ENCODE data around the gene CRB2.

DNA sequence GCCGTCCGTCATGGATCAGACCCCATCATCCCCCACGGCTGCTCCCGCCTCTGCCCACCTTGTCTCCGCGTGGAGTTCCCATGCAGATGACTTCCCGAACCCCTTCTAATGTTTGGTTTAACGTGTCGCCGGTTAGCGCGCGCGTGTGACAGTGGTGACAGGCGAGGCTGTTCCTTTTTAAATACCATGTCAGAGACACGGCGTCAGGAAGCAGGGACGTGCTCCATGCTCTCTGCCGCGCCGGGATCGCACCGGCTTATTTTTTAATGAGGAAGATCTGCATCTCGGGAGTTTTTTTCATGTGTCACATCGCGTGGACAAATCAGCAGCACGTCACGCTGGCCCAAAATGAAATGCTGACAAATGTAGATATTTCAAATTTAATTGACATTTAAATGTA, 35.9 kb downstream of the CRB2 start:
- TF ChIP-seq ZNF565 (CRISPR knock-in tag; conservative IDR thresholded peaks at IDR 0.05; ENCODE audit: low read depth) (no peak), TOX (CRISPR knock-in tag; IDR thresholded peaks at IDR 0.05; ENCODE audit: borderline replicate concordance) (no peak)
- TF ChIP-seq, protein P1, sequence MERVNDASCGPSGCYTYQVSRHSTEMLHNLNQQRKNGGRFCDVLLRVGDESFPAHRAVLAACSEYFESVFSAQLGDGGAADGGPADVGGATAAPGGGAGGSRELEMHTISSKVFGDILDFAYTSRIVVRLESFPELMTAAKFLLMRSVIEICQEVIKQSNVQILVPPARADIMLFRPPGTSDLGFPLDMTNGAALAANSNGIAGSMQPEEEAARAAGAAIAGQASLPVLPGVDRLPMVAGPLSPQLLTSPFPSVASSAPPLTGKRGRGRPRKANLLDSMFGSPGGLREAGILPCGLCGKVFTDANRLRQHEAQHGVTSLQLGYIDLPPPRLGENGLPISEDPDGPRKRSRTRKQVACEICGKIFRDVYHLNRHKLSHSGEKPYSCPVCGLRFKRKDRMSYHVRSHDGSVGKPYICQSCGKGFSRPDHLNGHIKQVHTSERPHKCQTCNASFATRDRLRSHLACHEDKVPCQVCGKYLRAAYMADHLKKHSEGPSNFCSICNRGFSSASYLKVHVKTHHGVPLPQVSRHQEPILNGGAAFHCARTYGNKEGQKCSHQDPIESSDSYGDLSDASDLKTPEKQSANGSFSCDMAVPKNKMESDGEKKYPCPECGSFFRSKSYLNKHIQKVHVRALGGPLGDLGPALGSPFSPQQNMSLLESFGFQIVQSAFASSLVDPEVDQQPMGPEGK (CRISPR knock-in tag; IDR thresholded peaks at IDR 0.05; ENCODE audit: borderline replicate concordance): no peak
